H9 (cell line): Measurements from ENCODE around the gene SYT2. TPM values are rescaled to one million over a fixed set of nuclear protein-coding genes. Genes with fewer than 3 reads are reported as not detected.

Source experiments
- DNase-seq: peaks from one replicate; pipeline ENCODE4 v3.0.0-alpha.2; 2017
- H2AFZ ChIP-seq: one replicate; pipeline ENCODE4 v1.6.1; 2013; ENCODE audit warnings: mild to moderate bottlenecking, low read length, control low read depth, moderate library complexity
- H2AK5ac ChIP-seq: 2 replicates; pipeline ENCODE4 v1.6.1; 2013; ENCODE audit warnings: low read length, control low read depth, mixed read lengths; ENCODE audit not compliant: insufficient read length
- H2BK120ac ChIP-seq: one replicate; pipeline ENCODE4 v1.6.1; 2013; ENCODE audit warnings: low read depth, mild to moderate bottlenecking, low read length, control low read depth, inconsistent platforms; ENCODE audit not compliant: poor library complexity, severe bottlenecking
- H2BK12ac ChIP-seq: 2 replicates; pipeline ENCODE4 v1.6.1; 2013; ENCODE audit warnings: low read length, control low read depth, mixed read lengths, low read depth; ENCODE audit not compliant: insufficient read length
- H2BK15ac ChIP-seq: 2 replicates; pipeline ENCODE4 v1.6.1; 2013; ENCODE audit warnings: low read depth, low read length, control low read depth
- H2BK20ac ChIP-seq: one replicate; pipeline ENCODE4 v1.6.1; 2013; ENCODE audit warnings: low read depth, mild to moderate bottlenecking, low read length, control low read depth, inconsistent platforms; ENCODE audit not compliant: poor library complexity, severe bottlenecking
- H2BK5ac ChIP-seq: 2 replicates; pipeline ENCODE4 v1.6.1; 2013; ENCODE audit warnings: low read length, control low read depth, mixed read lengths; ENCODE audit not compliant: insufficient read length
- H3K14ac ChIP-seq: 2 replicates; pipeline ENCODE4 v1.6.1; 2013; ENCODE audit warnings: low read length, control low read depth; ENCODE audit not compliant: insufficient read depth
- H3K18ac ChIP-seq: 2 replicates; pipeline ENCODE4 v1.6.1; 2013; ENCODE audit warnings: low read depth, mild to moderate bottlenecking, mixed read lengths, low read length, control low read depth; ENCODE audit not compliant: insufficient read length
- H3K23ac ChIP-seq: 2 replicates; pipeline ENCODE4 v1.6.1; 2013; ENCODE audit warnings: low read length, control low read depth, mixed read lengths, low read depth; ENCODE audit not compliant: insufficient read length
- H3K23me2 ChIP-seq: 2 replicates; pipeline ENCODE4 v1.6.1; 2013; ENCODE audit warnings: low read depth, mild to moderate bottlenecking, mixed read lengths, low read length, control low read depth; ENCODE audit not compliant: insufficient read length, poor library complexity, severe bottlenecking
- H3K27ac ChIP-seq: 2 replicates; pipeline ENCODE4 v1.5.1; 2013; ENCODE audit warnings: low read length, control low read depth, mixed read lengths, low read depth; ENCODE audit not compliant: insufficient read length
- H3K27me3 ChIP-seq: 2 replicates; pipeline ENCODE4 v1.6.1; 2013; ENCODE audit warnings: low read length, control low read depth, inconsistent platforms; ENCODE audit not compliant: insufficient read depth
- H3K4ac ChIP-seq: 2 replicates; pipeline ENCODE4 v1.6.1; 2013; ENCODE audit warnings: low read depth, mild to moderate bottlenecking, control low read depth, inconsistent platforms, low read length, moderate library complexity
- H3K4me1 ChIP-seq: 2 replicates; pipeline ENCODE4 v1.6.1; 2013; ENCODE audit warnings: low read length, control low read depth, inconsistent platforms; ENCODE audit not compliant: insufficient read depth
- H3K4me2 ChIP-seq: 2 replicates; pipeline ENCODE4 v1.6.1; 2013; ENCODE audit warnings: low read length, control low read depth, mixed read lengths; ENCODE audit not compliant: insufficient read length, insufficient read depth
- H3K56ac ChIP-seq: 2 replicates; pipeline ENCODE4 v1.6.1; 2013; ENCODE audit warnings: low read depth, mild to moderate bottlenecking, mixed read lengths, low read length, control low read depth; ENCODE audit not compliant: insufficient read length
- H3K79me1 ChIP-seq: 2 replicates; pipeline ENCODE4 v1.6.1; 2013; ENCODE audit warnings: low read depth, mild to moderate bottlenecking, moderate library complexity, low read length, control low read depth, inconsistent platforms; ENCODE audit not compliant: insufficient read depth, poor library complexity, severe bottlenecking
- H3K79me2 ChIP-seq: 2 replicates; pipeline ENCODE4 v1.6.1; 2013; ENCODE audit warnings: low read length, control low read depth, inconsistent platforms; ENCODE audit not compliant: insufficient read depth
- H3K9ac ChIP-seq: 2 replicates; pipeline ENCODE4 v1.6.1; 2013; ENCODE audit warnings: low read length, control low read depth, mixed read lengths; ENCODE audit not compliant: insufficient read length; ENCODE audit errors: extremely low read depth
- H3K9me3 ChIP-seq: one replicate; pipeline ENCODE4 v1.6.1; 2013; ENCODE audit warnings: low read depth, low read length, inconsistent platforms; ENCODE audit not compliant: control insufficient read depth
- H3T11ph ChIP-seq: one replicate; pipeline ENCODE4 v1.6.1; 2013; ENCODE audit warnings: mild to moderate bottlenecking, low read length, control low read depth, inconsistent platforms
- H4K20me1 ChIP-seq: one replicate; pipeline ENCODE4 v1.6.1; 2013; ENCODE audit not compliant: control insufficient read depth, insufficient read length, insufficient read depth
- H4K5ac ChIP-seq: 2 replicates; pipeline ENCODE4 v1.6.1; 2013; ENCODE audit warnings: low read depth, mild to moderate bottlenecking, mixed read lengths, low read length, control low read depth; ENCODE audit not compliant: insufficient read length
- H4K8ac ChIP-seq: replicated peaks from 2 replicates; pipeline ENCODE4 v1.6.1; 2013; ENCODE audit warnings: low read length, control low read depth, mixed read lengths, low read depth; ENCODE audit not compliant: insufficient read length
- H4K91ac ChIP-seq: 2 replicates; pipeline ENCODE4 v1.6.1; 2013; ENCODE audit warnings: low read depth, mild to moderate bottlenecking, moderate library complexity, mixed read lengths, low read length, control low read depth; ENCODE audit not compliant: insufficient read length
- H3K27ac Mint-ChIP-seq, 3 experiments: 2 replicates in 2 of 3; 3 replicates in 1 of 3; pipeline ENCODE4 v1.8.0; 2020 to 2021; ENCODE audit warnings: mixed read lengths in 3 of 3, mild to moderate bottlenecking in 1 of 3, moderate library complexity in 1 of 3
- H3K27me3 Mint-ChIP-seq: 2 replicates; pipeline ENCODE4 v1.8.0; 2021; ENCODE audit warnings: low read depth, mild to moderate bottlenecking, moderate library complexity, mixed read lengths
- H3K36me3 Mint-ChIP-seq, 3 experiments: 2 replicates in 2 of 3; 3 replicates in 1 of 3; pipeline ENCODE4 v1.8.0; 2020 to 2021; ENCODE audit warnings: low read depth in 3 of 3, mixed read lengths in 3 of 3; ENCODE audit not compliant: insufficient read depth in 1 of 3
- H3K4me1 Mint-ChIP-seq, 2 experiments: 2 replicates each; pipeline ENCODE4 v1.8.0; 2020; ENCODE audit warnings: mixed read lengths in 2 of 2
- H3K4me3 Mint-ChIP-seq, 2 experiments: 2 replicates in 1 of 2; 3 replicates in 1 of 2; pipeline ENCODE4 v1.8.0; 2020 to 2021; ENCODE audit warnings: mild to moderate bottlenecking in 2 of 2, mixed read lengths in 2 of 2, moderate library complexity in 1 of 2
- H3K9me3 Mint-ChIP-seq, 2 experiments: 2 replicates in 1 of 2; 3 replicates in 1 of 2; pipeline ENCODE4 v1.8.0; 2020; ENCODE audit warnings: mild to moderate bottlenecking in 2 of 2, mixed read lengths in 2 of 2, moderate library complexity in 1 of 2
- WGBS: extraction: QIAGEN DNeasy Blood & Tissue Kit; methylation state at CpG from one replicate; pipeline ENCODE4 v1.1.7; 2013; ENCODE audit warnings: missing lambda C conversion rate, low lambda C conversion rate, mixed read lengths; ENCODE audit not compliant: insufficient read length; ENCODE audit errors: extremely low coverage; 5-methylcytosine and 5-hydroxymethylcytosine counted together
- total RNA-seq: library from RNA; stranded (reverse); gene quantifications from 2 replicates; pipeline ENCODE4 v1.2.1, GENCODE V29; 2021
- TF ChIP-seq, protein P1 (sequence below): fragments of 200-600 bp; sonication (generic); conservative IDR thresholded peaks from 3 replicates; pipeline ENCODE4 v1.8.0; 2021; ENCODE audit warnings: antibody characterized with exemption, mild to moderate bottlenecking

The SYT2 gene
- total RNA-seq, 1 experiment from 2014 or later: 3.3 TPM

DNA sequence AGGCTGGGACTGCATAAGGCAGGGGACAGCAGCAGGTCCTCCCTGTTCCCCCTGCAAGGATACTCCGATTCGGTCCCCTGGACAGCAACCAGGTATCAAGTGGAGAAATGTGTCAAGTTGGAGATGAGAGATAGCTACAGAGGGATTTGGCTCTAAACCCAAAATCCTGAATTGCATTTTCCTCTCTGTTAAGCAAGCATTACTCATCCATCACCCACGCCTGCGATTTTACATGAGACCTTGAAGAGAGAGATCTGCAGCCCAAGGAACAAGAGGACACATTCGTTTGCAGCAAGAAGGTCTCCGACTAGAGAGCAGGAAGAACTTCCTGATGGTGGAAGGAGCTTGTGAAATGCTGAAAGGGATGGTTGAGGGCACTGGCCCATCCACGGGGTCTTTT lies 21.9 kb downstream of the SYT2 start:
- Histone ChIP-seq H2BK5ac (no peak overlapping the region), H2AK5ac (no peak overlapping the region), H3T11ph (no peak overlapping the region), H4K8ac (no peak overlapping the region), H4K20me1 (no peaks in the 10 kb centered on the region), H4K5ac (no peak overlapping the region), H3K4ac (no peak overlapping the region), H3K23ac (no peak overlapping the region), H2AFZ (no peak overlapping the region), H3K79me1 (no peaks in the 10 kb centered on the region), H2BK20ac (no peak overlapping the region), H3K27me3 (no peaks in the 10 kb centered on the region), H3K56ac (no peak overlapping the region), H2BK15ac (no peak overlapping the region), H2BK120ac (no peak overlapping the region), H3K4me1 (peaks cover 2% of the 10 kb centered on the region; the same call in 1 of the 2 replicates), H3K27ac (no peak overlapping the region), H3K79me2 (no peaks in the 10 kb centered on the region), H2BK12ac (no peak overlapping the region), H3K9ac (no peak overlapping the region), H3K14ac (no peak overlapping the region), H4K91ac (no peak overlapping the region), H3K4me2 (no peak overlapping the region), H3K23me2 (no peaks in the 10 kb centered on the region), H3K18ac (no peak overlapping the region), H3K9me3 (no peaks in the 10 kb centered on the region)
- Mint-ChIP-seq H3K4me3 (no peak overlapping the region), H3K27me3 (peaks cover 15% of the 10 kb centered on the region), H3K27ac (no peak overlapping the region), H3K36me3 (no peaks in the 10 kb centered on the region), H3K4me1 (peaks cover 19 to 32% of the 10 kb centered on the region in 2 experiments; a peak in 3 of 4 replicates), H3K9me3 (no peaks in the 10 kb centered on the region)
- DNase-seq: no peak
- TF ChIP-seq, protein P1, sequence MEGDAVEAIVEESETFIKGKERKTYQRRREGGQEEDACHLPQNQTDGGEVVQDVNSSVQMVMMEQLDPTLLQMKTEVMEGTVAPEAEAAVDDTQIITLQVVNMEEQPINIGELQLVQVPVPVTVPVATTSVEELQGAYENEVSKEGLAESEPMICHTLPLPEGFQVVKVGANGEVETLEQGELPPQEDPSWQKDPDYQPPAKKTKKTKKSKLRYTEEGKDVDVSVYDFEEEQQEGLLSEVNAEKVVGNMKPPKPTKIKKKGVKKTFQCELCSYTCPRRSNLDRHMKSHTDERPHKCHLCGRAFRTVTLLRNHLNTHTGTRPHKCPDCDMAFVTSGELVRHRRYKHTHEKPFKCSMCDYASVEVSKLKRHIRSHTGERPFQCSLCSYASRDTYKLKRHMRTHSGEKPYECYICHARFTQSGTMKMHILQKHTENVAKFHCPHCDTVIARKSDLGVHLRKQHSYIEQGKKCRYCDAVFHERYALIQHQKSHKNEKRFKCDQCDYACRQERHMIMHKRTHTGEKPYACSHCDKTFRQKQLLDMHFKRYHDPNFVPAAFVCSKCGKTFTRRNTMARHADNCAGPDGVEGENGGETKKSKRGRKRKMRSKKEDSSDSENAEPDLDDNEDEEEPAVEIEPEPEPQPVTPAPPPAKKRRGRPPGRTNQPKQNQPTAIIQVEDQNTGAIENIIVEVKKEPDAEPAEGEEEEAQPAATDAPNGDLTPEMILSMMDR: no peak
- no CpG with 5 or more reads among the region's 7 CpGs for WGBS
